HG03571 (cell line): ENCODE data around the gene DAND5.

ENCODE experiments used
- ATAC-seq: cut with Tn5 transposase; IDR thresholded peaks from one replicate; pipeline ENCODE4 v1.9.1; 2021; ENCODE audit not compliant: unreplicated experiment

Gene DAND5

GRCh38 chr19:13007292-13008045 is 38.1 kb downstream of the DAND5 start:
- no peak for ATAC-seq

DNA sequence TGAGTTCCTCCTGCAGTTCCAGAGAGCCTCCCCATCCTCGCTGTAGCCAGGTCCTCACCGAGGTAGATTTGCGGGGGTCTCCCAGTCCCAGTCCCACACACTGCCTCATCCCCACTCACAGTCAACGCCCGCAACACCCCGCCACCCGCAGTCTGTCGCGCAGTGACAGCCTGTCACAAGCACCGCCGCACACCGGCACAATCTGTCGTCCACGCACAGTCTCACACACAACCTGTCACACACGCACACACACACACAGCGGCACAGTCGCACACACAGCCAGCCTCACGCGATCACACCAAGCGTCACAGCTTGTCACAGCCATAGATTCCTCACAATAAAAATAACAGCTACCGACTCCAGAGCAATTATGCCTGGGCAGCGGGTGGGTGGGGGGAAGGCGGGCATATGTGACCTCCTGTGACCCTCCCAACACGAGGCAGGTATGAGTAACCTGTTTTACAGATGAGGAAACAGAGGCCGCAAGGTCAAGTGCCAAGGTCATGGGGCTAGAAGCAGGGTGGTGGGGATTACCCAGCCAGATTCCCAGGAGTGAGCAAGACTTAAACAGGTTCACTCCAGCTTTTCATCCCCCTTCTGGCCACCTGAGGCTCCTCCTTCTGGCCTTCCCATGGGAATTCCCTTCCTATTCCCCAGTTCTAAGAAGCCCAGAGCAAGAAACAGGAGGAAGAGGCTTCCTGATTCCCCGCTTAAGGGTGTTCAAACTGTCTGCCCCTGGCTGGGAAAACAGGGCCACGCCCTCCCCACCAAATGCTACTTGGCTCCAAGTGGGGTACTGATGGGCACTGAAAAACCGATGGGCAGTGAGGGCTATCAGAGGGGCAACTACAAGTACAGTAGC is 39.8 kb downstream of the DAND5 start:
- no peak for ATAC-seq

DNA sequence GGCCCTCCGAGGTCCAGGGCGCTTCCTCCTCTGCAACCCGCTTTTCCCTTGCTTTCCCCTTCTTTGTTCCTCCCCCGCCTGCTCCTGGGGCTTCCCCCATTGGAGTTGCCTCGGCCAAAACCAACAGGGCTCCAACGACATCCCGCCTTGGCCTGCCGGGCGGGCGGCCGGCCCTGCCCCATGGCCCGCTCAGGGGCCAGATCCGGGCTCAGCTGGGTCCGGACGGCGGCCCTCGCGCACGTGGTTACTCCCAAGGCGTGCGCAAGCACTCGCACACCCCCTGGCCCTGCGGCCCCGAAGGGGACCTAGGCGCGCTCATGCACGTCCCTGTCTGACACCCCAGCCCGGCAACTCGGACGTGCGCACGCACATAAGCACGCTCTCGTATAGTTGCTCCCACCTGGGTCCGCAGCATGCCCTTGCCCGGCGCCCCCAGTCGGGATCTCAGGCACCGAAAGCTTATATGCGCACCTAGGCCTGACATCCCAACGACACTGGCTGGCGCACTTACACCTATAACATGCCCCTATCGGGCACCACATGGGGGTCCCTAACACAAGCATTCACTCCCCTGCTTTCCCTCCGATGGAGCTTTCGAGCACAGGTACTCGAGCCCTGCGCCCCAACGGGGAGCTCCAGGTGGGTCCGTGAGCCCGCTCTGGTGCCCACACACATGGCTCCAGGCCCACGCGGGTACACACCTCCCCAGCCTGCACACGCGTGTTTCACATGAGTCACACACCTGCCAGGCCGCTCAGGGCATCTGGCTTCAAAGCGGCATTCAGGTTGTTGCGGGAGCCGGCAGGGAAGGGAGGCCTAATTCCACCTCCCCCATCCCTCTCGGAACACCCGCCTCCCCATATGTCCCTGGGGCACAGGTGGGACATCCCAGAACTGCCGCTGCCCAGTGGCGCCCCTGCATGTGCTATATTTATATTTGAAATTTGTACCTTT is 40.9 kb downstream of the DAND5 start:
- ATAC-seq = no peak

- ATAC-seq = no peak
Observed at GRCh38 chr19:13010992-13011652, 41.7 kb downstream of the DAND5 start.

GRCh38 chr19:13011653-13012389 is 42.4 kb downstream of the DAND5 start:
- no peak for ATAC-seq

GRCh38 chr19:13012390-13012689 is 43.0 kb downstream of the DAND5 start:
- ATAC-seq = no peak

GRCh38 chr19:13012690-13013608 is 43.6 kb downstream of the DAND5 start:
- no peak for ATAC-seq

DNA sequence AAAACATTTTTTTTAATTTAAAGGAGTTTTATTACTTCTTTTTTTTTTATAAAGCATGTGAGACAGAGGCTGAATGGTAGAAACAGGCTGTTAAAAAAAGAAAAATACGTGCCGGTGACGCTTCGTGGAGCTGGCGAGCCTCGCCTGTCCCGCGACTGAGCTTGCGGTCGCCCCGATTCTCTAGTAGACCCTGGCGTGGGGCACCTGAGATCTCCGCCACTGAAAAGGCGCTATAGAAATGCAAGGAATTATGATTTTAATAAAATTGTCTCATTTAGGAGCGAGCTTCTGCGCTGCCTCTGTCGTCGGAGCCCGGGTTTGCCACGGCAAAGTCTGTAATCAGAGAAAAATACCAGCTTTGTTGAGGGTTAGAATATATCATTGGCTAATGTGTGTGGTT is 44.3 kb downstream of the DAND5 start:
- ATAC-seq = no peak

DNA sequence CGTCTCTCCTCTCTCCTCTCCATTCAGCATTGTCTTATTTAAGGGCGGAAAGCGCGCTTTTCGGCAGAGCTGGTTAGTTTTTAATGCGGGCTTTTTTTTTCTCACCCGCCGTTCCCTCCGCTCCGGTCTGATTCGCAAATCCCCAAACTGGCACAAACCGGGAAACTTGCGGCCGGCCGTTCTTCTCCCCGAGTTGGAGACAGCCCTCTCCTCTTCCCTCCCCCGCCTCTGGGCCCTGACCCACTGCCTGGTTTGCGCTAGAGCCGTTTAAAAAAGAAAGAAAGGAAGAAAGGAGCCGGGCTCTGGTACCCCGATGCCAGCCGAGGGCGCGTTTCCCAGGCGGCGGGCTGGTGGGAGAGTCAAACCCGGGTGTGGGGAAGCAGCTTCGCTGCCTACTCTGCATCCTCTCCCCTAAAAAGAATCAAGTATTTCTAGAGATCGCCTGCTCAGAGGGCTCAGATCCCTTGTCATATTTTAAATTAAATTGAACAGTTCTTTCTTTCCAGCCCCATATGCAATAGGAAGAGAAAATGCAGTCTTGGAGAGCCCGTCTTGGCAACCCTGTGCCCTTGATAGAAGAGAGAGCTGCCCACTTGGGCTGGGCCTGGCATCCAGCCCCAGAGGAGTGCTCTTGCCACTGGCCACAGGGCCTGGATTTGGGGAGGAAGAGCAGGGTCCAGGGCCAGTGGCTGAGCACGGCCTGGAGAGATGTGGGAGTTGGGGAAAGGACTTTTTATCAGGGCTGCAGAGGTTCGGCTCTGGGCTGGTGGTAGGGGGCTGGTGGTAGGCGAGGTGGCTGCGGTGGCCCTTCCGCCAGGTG is 44.9 kb downstream of the DAND5 start:
- no peak for ATAC-seq

DNA sequence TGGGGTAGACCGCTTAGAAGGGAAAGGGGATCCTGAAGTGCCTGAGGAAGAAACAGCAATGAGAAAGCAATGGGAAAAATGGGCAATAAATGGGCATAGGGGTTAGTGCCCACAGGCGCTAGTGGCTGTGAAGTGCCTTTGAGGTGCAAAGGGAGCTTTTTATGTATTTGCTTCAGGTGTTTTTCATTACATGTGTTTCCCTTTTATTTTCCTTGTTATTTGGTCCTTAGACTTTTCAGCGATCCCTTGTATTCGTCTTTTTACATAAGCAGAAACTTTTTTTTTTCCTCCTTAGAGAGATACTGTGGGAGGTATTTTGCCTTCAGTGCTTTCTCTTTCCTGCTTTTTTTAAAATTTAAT is 45.5 kb downstream of the DAND5 start:
- no peak for ATAC-seq

GRCh38 chr19:13015361-13016223 is 46.2 kb downstream of the DAND5 start:
- no peak for ATAC-seq

GRCh38 chr19:13016245-13016627 is 46.9 kb downstream of the DAND5 start:
- ATAC-seq = no peak

- ATAC-seq = no peak
Observed at GRCh38 chr19:13016628-13017305, 47.4 kb downstream of the DAND5 start.

- ATAC-seq = no peak
Observed at GRCh38 chr19:13017306-13018034, 48.1 kb downstream of the DAND5 start.

DNA sequence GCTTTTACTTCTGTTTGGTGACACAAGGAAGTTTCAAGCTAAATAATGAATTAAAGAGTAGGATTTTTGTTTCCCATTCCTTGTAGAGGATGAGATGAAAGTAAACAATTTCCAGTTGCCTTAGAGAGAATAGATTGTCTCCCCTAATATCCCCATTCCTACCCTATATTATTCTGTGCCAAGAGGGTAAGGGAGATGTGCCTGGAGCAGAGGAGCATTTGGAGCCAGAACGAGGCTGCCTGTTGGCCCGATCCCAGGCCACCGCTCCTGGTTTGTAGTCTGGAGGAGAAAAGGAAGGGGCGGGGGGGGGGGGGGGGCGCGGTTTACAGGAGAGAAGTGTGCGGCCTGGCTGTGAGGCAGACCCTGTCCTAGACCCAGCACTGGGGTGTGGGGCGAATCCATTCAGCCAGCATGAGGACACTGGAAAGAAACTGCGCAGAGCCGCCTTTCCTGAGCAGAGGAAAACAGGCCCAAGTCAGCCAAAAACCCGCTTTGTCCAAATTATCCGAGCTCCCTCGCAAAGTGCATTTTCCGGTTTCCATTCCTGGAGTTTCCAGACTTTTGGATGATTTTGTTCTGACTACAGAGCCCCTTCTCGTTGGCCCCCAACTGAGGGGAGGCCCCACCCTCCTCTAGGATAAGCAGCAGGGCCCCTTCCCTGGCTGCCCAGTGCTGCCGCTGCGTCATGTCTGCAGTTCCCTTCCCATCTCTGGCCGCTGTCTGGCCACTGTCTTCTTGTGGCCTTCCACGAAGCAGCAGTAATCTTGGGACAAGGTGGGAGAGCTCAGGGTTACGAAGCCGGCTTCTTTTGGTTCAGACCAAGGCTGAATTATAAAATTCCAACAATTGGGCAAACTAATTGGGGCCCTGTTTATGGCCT is 48.9 kb downstream of the DAND5 start:
- no peak for ATAC-seq
